K562 treated with DMSO at 1 percent for 12 hours (cell line): ENCODE data around the gene EML2. TPM values are rescaled to one million over a fixed set of nuclear protein-coding genes. Genes with fewer than 3 reads are reported as not detected.

Source experiments
- total RNA-seq: library from RNA; unstranded; fragments of 300-600 nt; gene quantifications from 2 replicates; pipeline ENCODE4 v1.2.3, GENCODE V29; 2022; ENCODE audit not compliant: insufficient read depth

EML2 gene
- 46.6 and 69.9 TPM in 2 replicates for total RNA-seq

GRCh38 chr19:45638930-45639729 is at the start of gene EML2:
EML2 (minus strand) TSS chr19:45639397; CDS start chr19:45639376, 21 bp downstream.

GRCh38 chr19:45667620-45668341 is 28.6 kb upstream of the EML2 start, which contains the start of gene GIPR:
GIPR (plus strand) TSS chr19:45668221; CDS start chr19:45669521, 1,300 bp downstream.

GRCh38 chr19:45601524-45602374 is 37.4 kb downstream of the EML2 start, which contains the start of gene GPR4:
GPR4 (minus strand) TSS chr19:45602212; CDS start chr19:45591866, 10,346 bp downstream.

GRCh38 chr19:45584332-45585157 is 54.7 kb downstream of the EML2 start, which contains the start of gene OPA3:
OPA3 (minus strand) TSS chr19:45584802; CDS start chr19:45584764, 38 bp downstream.

Other genes starting within 250 kb of the EML2 start
- gene PPP1R13L, start 234.3 kb downstream of the EML2 start, total RNA-seq, result 14.7 and 18.9 TPM in 2 replicates
- gene POLR1G, start 232.8 kb downstream of the EML2 start, total RNA-seq, result 0.98 and 3.0 TPM in 2 replicates
- 55.7 and 65.2 TPM in 2 replicates for gene ERCC1, start 215.5 kb downstream of the EML2 start, total RNA-seq
- gene FOSB, start 171.4 kb downstream of the EML2 start, total RNA-seq, result 1.1 and 1.5 TPM in 2 replicates
- gene RTN2, start 142.3 kb downstream of the EML2 start, total RNA-seq, result 66.8 and 81.5 TPM in 2 replicates
- 8.9 and 12.3 TPM in 2 replicates for gene PPM1N, start 141.0 kb downstream of the EML2 start, total RNA-seq
- gene VASP, start 131.9 kb downstream of the EML2 start, total RNA-seq, result 106 and 111 TPM in 2 replicates
- gene OPA3, start 54.6 kb downstream of the EML2 start, total RNA-seq, result 6.0 and 15.1 TPM in 2 replicates
- gene GPR4, start 37.2 kb downstream of the EML2 start, total RNA-seq, result not detected in 2 replicates
- gene GIPR, start 28.8 kb upstream of the EML2 start, total RNA-seq, result 7.3 and 23.2 TPM in 2 replicates
- gene SNRPD2, start 52.6 kb upstream of the EML2 start, total RNA-seq, result 589 and 1,120 TPM in 2 replicates
- gene QPCTL, start 53.3 kb upstream of the EML2 start, total RNA-seq, result 23.9 and 24.7 TPM in 2 replicates
- 12.9 and 19.2 TPM in 2 replicates for gene FBXO46, start 91.5 kb upstream of the EML2 start, total RNA-seq
- 0.58 and 0.67 TPM in 2 replicates for gene MEIOSIN, start 94.0 kb upstream of the EML2 start, total RNA-seq
- 19.0 and 23.3 TPM in 2 replicates for gene SIX5, start 129.9 kb upstream of the EML2 start, total RNA-seq
- gene DMPK, start 143.1 kb upstream of the EML2 start, total RNA-seq, result 65.5 and 70.4 TPM in 2 replicates
- 16.9 and 47.7 TPM in 2 replicates for gene DMWD, start 153.4 kb upstream of the EML2 start, total RNA-seq
- not detected in 2 replicates for gene RSPH6A, start 175.9 kb upstream of the EML2 start, total RNA-seq
- gene SYMPK, start 223.8 kb upstream of the EML2 start, total RNA-seq, result 73.8 and 84.3 TPM in 2 replicates
- gene FOXA3, start 224.9 kb upstream of the EML2 start, total RNA-seq, result 6.2 and 6.6 TPM in 2 replicates
- gene IRF2BP1, start 246.7 kb upstream of the EML2 start, total RNA-seq, result 49.2 and 50.1 TPM in 2 replicates